Body of pancreas (tissue), 2 donors: Measurements from ENCODE around the gene HELT. TPM values are rescaled to one million over a fixed set of nuclear protein-coding genes. Genes with fewer than 3 reads are reported as not detected.

Experiments used
- total RNA-seq, 2 donors: library from RNA; depleted of rRNA; stranded (reverse); fragments of >200 nt; gene quantifications; one replicate each; pipeline ENCODE4 v1.1.0, GENCODE V29; 2016

HELT gene
- total RNA-seq, 2 donors from 2014 or later = not detected

Other genes starting within 250 kb of the HELT start
- 100 to 1,000 TPM in 1 of 2 donors, 10 to 100 TPM in 1; 36.6 to 193 TPM for gene ACSL1, start 192.5 kb upstream of the HELT start, total RNA-seq
- gene SLC25A4, start 124.8 kb downstream of the HELT start, total RNA-seq = 10 to 100 TPM; 11.7 to 21.8 TPM
- gene CFAP97, start 185.5 kb downstream of the HELT start, total RNA-seq = 10 to 100 TPM; 17.1 to 19.5 TPM
- 10 to 100 TPM; 16.6 to 25.7 TPM for gene SNX25, start 191.1 kb downstream of the HELT start, total RNA-seq